HG02623 (cell line): ENCODE data around the gene HPS6.
"Not testable (repeated sequence)": the region's sequence is repeated elsewhere in the genome, so short reads cannot be mapped to it uniquely, and the experiment has no call there.

ENCODE experiments used
- ATAC-seq: cut with Tn5 transposase; IDR thresholded peaks from one replicate; pipeline ENCODE4 v1.9.1; 2021; ENCODE audit warnings: moderate library complexity; ENCODE audit not compliant: unreplicated experiment

The HPS6 gene

DNA sequence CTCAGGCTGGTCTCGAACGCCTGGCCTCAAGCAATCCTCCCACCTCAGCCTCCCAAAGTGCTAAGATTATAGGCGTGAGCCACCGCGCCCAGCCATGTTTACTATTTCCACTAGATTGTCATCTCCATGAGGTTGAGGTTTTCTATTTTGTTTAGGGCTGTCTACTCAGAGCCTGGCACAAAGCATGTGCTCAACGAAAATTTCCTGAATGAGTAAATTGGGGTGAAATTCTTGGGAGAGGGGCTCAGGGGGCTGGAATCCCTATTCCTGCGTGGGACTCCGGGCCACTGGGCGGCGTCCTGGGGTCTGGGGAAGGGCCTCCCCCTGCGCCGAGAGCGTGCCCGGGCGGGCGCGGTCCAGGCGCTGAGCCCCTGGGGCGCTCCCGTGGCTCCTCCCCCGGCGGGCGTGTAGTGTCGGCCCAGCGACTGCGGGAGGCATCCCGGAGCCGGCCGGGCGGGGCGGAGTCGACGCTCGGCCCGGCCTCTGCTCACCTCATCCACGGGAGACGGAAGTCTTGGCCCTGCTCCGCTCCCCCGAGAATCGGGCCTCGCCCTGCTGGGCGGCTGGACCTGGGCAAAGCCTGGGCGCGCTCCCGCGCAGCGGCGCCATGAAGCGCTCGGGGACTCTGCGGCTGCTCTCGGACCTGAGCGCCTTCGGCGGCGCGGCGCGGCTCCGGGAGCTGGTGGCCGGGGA is at the start of gene HPS6:
Gene HPS6 (plus strand): TSS at position 482 of the 693 bp plus-strand sequence. CDS start 126 bp downstream, at position 608.
- ATAC-seq = peak; percentile 85

GRCh38 chr10:102016416-102016815 is 48.7 kb upstream of the HPS6 start:
- no peak for ATAC-seq

- ATAC-seq = no peak
Observed at GRCh38 chr10:102017295-102017694, 47.9 kb upstream of the HPS6 start.

DNA sequence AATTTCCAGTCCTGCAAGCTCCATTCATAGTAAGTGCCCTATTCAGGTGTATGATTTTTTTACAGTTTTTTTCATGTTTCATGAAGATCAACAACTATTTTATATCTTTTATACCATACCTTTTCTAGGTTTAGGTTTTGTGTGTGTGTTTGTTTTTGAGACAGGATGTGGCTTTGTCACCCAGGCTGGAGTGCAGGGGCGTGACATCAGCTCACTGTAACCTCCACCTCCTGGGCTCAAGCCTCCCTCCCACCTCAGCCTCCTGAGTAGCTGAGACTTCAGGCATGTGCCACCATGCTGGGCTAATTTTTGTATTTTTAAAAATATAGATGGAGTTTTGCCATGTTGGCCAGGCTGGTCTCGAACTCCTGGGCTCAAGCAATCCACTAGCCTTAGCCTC is 44.2 kb upstream of the HPS6 start:
- no peak for ATAC-seq

DNA sequence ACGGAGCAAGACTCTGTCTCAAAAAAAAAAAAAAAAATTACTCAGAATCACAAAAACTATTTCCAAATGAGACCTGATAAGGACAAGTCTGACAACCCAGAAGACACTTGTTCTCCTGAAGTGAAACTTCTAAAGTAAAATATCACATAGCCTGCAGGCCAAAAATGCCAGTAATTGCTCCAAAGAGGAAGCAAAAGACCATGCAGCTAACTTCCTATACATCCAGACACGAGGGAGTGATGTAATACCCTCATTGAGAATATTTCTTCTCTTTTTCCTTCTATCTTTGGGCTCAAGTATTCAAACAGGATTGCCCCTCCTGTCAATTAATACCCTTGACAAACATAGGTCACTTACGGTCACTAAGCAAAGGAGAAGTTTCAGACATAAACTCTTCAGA is 40.4 kb upstream of the HPS6 start:
- ATAC-seq = no peak

DNA sequence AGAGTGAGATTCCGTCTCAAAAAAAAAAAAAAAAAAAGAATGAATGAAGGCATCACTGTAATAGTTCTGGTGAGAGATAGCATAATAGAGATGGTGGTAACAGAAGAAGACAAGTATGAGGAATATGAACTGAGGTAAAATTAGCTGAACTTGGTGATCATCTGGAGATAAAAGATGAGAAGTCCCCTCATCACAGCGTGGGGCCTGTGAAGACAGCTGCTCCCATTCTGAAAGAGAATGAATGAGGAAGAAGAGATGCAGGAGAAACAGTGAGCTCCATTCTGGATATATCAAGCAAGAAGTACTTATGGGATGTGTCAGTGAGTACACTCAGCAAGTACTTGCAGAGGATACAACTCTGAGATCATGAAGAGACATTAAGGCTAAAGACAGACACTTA is 37.9 kb upstream of the HPS6 start:
- ATAC-seq = no peak

- no peak for ATAC-seq
Observed at GRCh38 chr10:102033787-102034186, 31.4 kb upstream of the HPS6 start.

DNA sequence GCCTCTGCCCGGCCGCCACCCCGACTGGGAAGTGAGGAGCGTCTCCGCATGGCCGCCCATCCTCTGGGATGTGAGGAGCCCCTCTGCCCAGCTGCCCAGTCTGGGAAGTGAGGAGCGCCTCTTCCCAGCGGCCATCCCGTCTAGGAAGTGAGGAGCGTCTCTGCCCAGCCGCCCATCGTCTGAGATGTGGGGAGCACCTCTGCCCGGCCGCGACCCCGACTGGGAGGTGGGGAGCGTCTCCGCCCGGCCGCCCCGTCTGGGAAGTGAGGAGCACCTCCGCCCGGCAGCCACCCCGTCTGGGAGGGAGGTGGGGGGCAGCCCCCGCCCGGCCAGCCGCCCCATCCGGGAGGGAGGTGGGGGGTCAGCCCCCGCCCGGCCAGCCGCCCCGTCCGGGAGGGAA is 29.3 kb upstream of the HPS6 start:
- not testable (repeated sequence) for ATAC-seq

DNA sequence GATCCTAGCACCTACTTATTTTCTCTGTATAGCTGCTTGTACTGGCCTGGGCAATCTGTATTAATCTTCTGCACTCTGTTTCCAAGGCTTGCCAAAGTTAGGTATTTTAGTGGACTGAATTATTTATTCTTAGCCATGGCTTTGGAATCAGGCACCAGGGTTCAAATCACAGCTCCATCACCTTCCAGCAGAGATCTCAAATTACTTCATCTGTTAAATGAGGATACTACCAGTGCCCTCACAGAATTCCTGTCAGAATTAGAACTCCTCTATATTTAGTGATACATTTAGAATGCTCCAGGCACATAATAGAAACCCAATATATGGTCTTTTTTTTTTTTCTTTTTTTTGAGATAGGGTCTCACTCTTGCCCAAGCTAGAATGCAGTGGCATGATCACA is 26.7 kb upstream of the HPS6 start:
- ATAC-seq = no peak

- ATAC-seq = no peak
Observed at GRCh38 chr10:102040305-102041050, 24.7 kb upstream of the HPS6 start.

DNA sequence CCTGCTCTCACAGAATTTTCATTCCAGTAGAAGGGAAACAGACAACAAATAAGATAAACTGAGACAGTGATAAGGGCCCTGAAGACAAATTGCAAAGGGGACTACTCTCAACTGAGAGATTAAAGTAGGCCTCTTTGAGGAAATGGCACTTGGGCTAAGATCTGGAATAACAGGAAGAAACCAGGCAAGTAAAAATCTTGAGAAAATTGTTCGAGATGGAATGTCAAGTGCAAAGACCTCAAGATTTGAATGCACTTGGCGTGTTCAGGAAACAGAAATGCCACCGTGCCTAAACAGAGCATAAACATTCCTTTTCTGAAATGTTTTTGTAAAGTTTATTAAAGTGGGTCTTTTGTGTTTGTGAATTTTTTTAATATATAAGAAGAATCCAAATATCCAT is 19.9 kb upstream of the HPS6 start:
- no peak for ATAC-seq

- ATAC-seq = no peak
Observed at GRCh38 chr10:102046095-102046494, 19.1 kb upstream of the HPS6 start.

- ATAC-seq = not testable (repeated sequence)
Observed at GRCh38 chr10:102054881-102055646, 10.1 kb upstream of the HPS6 start.

- peak; percentile 92 for ATAC-seq
Observed at GRCh38 chr10:102055647-102056419, 9.3 kb upstream of the HPS6 start, which contains the start of gene ARMH3. ARMH3 (minus strand) TSS chr10:102056173; CDS start chr10:102040114, 16,059 bp downstream.

- ATAC-seq = no peak
Observed at GRCh38 chr10:102059987-102060386, 5.2 kb upstream of the HPS6 start.

DNA sequence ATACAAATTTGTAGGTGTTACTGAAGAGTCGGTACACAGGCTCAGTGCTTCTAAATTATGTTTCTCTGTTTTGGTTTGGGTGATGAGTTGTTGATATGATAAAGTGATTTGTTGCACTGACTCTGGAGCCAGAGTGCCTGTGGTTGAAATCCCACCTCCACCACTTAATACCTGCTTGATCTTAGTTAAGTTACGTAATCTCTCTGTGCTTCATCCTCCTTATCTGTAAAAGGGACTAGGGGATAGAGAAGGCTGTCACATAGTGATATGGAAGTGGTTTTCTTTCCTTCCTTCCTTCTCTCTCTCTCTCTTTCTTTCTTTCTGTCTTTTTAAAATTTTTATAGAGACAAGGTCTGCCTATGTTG is 664 bp upstream of the HPS6 start:
- ATAC-seq = no peak

GRCh38 chr10:102065561-102066398 is 631 bp downstream of the HPS6 start:
- peak; percentile 23 for ATAC-seq

DNA sequence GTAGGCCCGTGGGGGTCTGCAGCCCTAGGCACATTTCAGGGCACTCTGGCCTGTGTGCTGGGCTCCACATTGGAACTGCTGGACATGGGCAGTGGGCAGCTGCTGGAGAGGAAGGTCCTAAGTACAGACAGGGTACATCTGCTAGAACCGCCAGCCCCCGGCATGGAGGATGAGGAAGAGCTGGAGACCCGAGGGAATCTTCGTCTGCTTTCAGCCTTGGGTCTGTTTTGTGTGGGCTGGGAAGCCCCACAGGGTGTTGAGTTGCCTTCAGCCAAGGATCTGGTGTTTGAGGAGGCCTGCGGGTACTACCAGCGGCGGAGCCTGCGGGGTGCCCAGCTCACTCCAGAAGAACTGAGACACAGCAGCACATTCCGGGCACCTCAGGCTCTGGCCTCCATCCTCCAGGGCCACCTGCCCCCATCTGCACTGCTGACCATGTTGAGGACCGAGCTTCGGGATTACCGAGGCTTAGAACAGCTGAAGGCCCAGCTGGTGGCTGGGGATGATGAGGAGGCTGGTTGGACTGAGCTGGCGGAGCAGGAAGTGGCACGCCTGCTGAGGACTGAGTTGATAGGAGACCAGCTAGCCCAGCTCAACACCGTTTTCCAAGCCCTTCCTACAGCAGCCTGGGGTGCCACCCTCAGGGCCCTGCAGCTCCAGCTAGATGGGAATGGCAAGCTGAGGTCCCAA is 1.4 kb downstream of the HPS6 start:
- ATAC-seq = no peak

- no peak for ATAC-seq
Observed at GRCh38 chr10:102067091-102067916, 2.2 kb downstream of the HPS6 start.
